C4-2B (cell line): ENCODE results near the gene LYZL1.
"Not testable (repeated sequence)": the region's sequence is repeated elsewhere in the genome, so short reads cannot be mapped to it uniquely, and the experiment has no call there.

ENCODE experiments used
- H3K27ac ChIP-seq: fragments of 450-650 bp; 2 replicates; pipeline ENCODE4 v1.5.1; 2017
- ZFX ChIP-seq: fragments of 450-650 bp; IDR thresholded peaks from 2 replicates; pipeline ENCODE4 v1.6.1; 2017
- TF ChIP-seq, protein P1 (sequence below): fragments of 450-650 bp; conservative IDR thresholded peaks from 2 replicates; pipeline ENCODE4 v1.5.1; 2017; ENCODE audit warnings: mild to moderate bottlenecking

Gene LYZL1

DNA sequence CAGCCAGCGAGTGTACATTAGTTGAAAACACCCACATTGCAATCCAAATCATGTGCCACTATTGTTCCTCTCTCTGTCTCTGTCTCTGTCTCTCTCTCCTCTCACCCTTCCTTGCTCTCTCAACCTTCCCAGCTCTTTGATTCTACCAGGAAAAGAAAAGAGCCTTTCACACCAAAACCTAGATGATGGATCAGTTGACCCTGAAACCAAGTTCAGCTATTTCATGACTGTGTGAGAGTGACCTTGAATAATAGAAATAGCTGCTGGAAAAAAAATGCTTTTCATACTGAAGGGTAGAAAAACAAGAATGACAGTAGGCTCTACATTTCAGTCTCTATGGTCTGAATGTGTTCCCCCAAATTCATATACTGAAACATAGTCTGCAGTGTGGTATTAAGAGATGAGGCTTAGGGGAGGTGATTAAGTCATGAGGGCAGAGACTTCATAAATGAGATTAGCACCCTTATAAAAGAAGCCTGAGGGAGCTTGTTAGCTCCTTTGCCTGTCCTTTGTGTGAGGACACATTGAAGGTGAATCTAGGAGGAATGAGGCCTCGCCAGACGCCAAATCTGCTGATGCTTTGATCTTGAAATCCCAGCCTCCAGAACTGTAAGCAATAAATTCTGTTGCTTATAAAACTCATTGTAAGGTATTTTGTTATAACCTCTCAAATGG, 65.2 kb downstream of the LYZL1 start:
- TF ChIP-seq, protein P1, sequence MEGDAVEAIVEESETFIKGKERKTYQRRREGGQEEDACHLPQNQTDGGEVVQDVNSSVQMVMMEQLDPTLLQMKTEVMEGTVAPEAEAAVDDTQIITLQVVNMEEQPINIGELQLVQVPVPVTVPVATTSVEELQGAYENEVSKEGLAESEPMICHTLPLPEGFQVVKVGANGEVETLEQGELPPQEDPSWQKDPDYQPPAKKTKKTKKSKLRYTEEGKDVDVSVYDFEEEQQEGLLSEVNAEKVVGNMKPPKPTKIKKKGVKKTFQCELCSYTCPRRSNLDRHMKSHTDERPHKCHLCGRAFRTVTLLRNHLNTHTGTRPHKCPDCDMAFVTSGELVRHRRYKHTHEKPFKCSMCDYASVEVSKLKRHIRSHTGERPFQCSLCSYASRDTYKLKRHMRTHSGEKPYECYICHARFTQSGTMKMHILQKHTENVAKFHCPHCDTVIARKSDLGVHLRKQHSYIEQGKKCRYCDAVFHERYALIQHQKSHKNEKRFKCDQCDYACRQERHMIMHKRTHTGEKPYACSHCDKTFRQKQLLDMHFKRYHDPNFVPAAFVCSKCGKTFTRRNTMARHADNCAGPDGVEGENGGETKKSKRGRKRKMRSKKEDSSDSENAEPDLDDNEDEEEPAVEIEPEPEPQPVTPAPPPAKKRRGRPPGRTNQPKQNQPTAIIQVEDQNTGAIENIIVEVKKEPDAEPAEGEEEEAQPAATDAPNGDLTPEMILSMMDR = no peak
- no peak for TF ChIP-seq ZFX
- no peak overlapping the region for H3K27ac ChIP-seq

DNA sequence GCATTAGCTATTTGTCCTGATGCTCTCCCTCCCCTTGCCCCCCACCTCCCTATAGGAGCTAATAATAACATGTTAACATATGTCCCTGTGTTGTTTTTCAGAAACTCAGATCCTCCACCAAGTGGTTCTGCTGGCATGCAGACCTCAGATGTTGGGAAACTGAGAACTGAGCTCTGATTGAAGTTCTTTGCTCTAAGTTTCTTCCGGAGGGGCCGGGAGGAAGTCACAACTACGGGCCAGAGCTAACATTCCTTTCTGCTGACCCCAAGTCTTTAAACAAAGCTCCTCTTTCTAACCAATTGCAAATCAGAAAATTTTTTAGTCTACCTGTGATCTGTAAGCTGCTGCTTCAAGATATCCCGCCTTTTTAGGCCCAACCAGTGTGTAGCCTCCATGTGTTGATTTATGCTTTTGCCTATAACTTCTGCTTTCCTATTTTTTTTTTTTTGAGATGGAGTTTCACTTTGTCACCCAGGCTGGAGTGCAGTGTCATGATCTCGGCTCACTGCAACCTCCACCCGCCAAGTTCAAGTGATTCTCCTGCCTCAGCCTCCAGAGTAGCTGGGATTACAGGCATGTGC, 66.6 kb downstream of the LYZL1 start:
- H3K27ac ChIP-seq = no peak overlapping the region

DNA sequence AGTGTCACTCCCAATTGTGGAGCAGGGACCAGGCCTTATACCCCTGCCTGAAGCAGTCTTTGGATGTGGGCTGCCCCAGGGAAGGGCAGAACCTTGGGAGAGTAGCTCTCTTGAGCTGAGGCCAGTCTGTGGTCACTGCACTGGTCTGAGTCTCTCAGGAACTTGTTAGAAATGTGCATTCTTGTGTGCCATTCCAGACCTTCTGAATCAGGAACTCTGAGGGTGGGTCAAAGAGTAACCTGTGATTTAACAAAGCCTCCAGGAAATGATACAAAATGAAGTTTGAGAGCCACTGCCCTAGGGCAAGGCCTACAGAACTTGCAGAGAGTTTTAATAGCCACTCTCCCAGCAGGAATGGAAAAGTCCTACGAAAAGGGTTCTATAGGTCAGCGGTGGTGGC, 68.1 kb downstream of the LYZL1 start:
- no peak for TF ChIP-seq ZFX
- TF ChIP-seq, protein P1 = no peak
- H3K27ac ChIP-seq = no peak overlapping the region

More for the DNA sequence above, 66.6 kb downstream of the LYZL1 start:
- no peak for TF ChIP-seq ZFX
- TF ChIP-seq, protein P1 = no peak

DNA sequence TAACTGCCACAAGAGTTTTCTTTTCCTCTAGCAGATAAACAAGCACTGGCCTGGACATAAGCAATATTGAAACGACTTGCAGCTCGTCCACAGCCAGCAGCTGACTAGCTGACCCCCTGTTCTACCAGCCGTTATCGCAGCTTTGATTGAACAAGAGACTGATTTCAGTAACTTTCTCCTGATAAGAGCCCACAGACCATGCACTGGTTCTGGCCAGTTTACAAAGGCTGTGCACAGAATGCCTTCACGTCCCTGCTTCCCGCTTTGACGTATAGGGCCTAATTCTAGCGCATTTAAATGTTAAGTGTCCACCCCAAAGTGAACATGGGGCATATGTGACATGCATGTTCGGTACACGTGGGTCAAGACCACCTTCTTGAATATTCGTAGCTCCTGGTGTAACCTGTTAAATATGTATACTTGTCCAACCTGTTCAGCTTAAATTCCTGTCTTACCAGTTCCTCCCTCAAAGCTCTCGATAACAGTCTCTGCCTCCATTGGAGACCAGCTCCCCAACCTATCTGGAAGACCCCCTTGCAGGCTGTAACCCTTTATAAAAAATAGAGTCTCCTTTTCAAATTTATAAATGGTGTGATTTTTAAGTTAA, 69.2 kb downstream of the LYZL1 start:
- no peak overlapping the region for H3K27ac ChIP-seq
- no peak for TF ChIP-seq ZFX
- TF ChIP-seq, protein P1 = no peak

DNA sequence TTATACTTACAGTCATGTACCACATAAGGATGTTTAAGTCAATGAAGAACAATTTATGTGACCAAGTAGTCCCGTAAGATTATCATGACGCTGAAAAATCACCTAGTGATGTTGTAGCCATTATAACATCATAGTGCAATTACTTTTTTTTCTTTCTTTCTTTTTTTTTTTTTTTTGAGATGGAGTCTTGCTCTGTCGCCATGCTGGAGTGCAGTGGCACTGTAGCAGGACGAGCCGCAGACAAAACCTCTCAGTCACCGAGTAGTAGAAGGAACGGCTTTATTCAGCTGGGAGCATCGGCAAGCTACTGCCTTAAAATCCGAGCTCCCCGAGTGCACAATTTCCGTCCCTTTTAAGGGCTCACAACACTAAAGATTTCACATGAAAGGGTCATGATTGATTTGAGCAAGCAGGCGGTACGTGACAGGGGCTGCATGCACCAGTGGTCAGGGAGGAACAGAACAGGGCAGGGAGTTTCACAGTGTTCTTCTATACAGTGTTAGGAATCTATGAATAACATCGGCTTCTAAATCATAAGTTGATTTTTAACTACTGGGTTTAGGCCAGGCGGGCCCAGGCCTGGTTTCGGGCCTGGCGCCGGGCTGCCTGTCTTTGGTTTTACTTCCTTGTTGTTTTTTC, 71.5 kb downstream of the LYZL1 start:
- H3K27ac ChIP-seq = not testable (repeated sequence)
